CD14-positive monocyte (primary cell): Measurements from ENCODE around the gene MYH10. TPM values are rescaled to one million over a fixed set of nuclear protein-coding genes. Genes with fewer than 3 reads are reported as not detected.

Source experiments
- DNase-seq, 3 donors: peaks; one replicate each; pipeline ENCODE4 v3.0.0-alpha.2; 2011 to 2022
- H2AFZ ChIP-seq: 2 replicates; pipeline ENCODE4 v1.6.0; 2012; ENCODE audit warnings: mild to moderate bottlenecking, low read depth, low read length, inconsistent platforms; ENCODE audit not compliant: insufficient read depth, poor library complexity, severe bottlenecking
- H3K27ac ChIP-seq, 2 donors: 1 replicate in 1 of 2; 2 replicates in 1 of 2; pipeline ENCODE4 v1.5.1; 2012 to 2013; ENCODE audit warnings: low read length in 2 of 2, control low read depth in 1 of 2, inconsistent platforms in 1 of 2, low read depth in 1 of 2, mild to moderate bottlenecking in 1 of 2
- H3K27me3 ChIP-seq, 2 donors: one replicate each; pipeline versions ENCODE4 v1.6.0 to v1.6.1; 2011 to 2013; ENCODE audit warnings: low read length in 2 of 2; ENCODE audit not compliant: control insufficient read depth in 2 of 2, insufficient read depth in 2 of 2
- H3K36me3 ChIP-seq, 2 donors: replicated peaks in 1 of 2; 1 replicate in 1 of 2; 2 replicates in 1 of 2; pipeline versions ENCODE4 v1.5.1 to v1.6.1; 2012 to 2013; ENCODE audit warnings: low read length in 2 of 2, control low read depth in 1 of 2, inconsistent platforms in 1 of 2, mild to moderate bottlenecking in 1 of 2; ENCODE audit not compliant: insufficient read depth in 2 of 2, control insufficient read depth in 1 of 2
- H3K4me1 ChIP-seq, 2 donors: 1 replicate in 1 of 2; 2 replicates in 1 of 2; pipeline versions ENCODE4 v1.5.1 to v1.6.1; 2012 to 2013; ENCODE audit warnings: low read length in 2 of 2, control low read depth in 1 of 2, inconsistent platforms in 1 of 2, mild to moderate bottlenecking in 1 of 2, moderate library complexity in 1 of 2; ENCODE audit not compliant: insufficient read depth in 2 of 2, control insufficient read depth in 1 of 2
- H3K4me2 ChIP-seq: replicated peaks from 2 replicates; pipeline ENCODE3; 2012; ENCODE audit warnings: low read length, moderate library complexity, mild to moderate bottlenecking; ENCODE audit not compliant: poor library complexity, severe bottlenecking; ENCODE audit errors: extremely low read depth
- H3K4me3 ChIP-seq, 3 experiments: fragments of 200-600 bp in 1 of 3; sonication (generic) in 1 of 3; replicated peaks in 1 of 3; 1 replicate in 2 of 3; 2 replicates in 1 of 3; pipeline ENCODE4 v1.5.1; 2011 to 2013; ENCODE audit warnings: low read length in 3 of 3, mild to moderate bottlenecking in 3 of 3, control low read depth in 2 of 3, low read depth in 2 of 3, inconsistent platforms in 1 of 3, moderate library complexity in 1 of 3
- H3K79me2 ChIP-seq: 2 replicates; pipeline ENCODE4 v1.6.0; 2012; ENCODE audit warnings: mild to moderate bottlenecking, control low read depth, inconsistent platforms, low read length, moderate library complexity; ENCODE audit not compliant: insufficient read depth
- H3K9ac ChIP-seq: 2 replicates; pipeline ENCODE4 v1.6.0; 2017; ENCODE audit warnings: low read length, mild to moderate bottlenecking; ENCODE audit not compliant: insufficient read depth, poor library complexity, severe bottlenecking
- H3K9me3 ChIP-seq, 2 donors: replicated peaks in 1 of 2; 1 replicate in 1 of 2; 2 replicates in 1 of 2; pipeline versions ENCODE4 v1.5.1 to v1.6.1; 2012 to 2013; ENCODE audit warnings: low read length in 2 of 2, control low read depth in 1 of 2; ENCODE audit not compliant: control insufficient read depth in 1 of 2, insufficient read depth in 1 of 2
- H4K20me1 ChIP-seq: 2 replicates; pipeline ENCODE4 v1.6.0; 2012; ENCODE audit warnings: mild to moderate bottlenecking, low read length, control low read depth, moderate library complexity; ENCODE audit not compliant: insufficient read depth
- H3K27ac Mint-ChIP-seq, 7 donors: one replicate each; pipeline ENCODE4 v1.8.0; 2020; ENCODE audit warnings: mild to moderate bottlenecking in 7 of 7, mixed read lengths in 7 of 7, moderate library complexity in 6 of 7, inconsistent platforms in 2 of 7
- H3K27me3 Mint-ChIP-seq, 3 donors: one replicate each; pipeline ENCODE4 v1.8.0; 2021 to 2022; ENCODE audit warnings: low read depth in 3 of 3, mild to moderate bottlenecking in 3 of 3, mixed read lengths in 3 of 3, moderate library complexity in 3 of 3, inconsistent platforms in 1 of 3
- H3K36me3 Mint-ChIP-seq, 2 donors: one replicate each; pipeline ENCODE4 v1.8.0; 2020; ENCODE audit warnings: mixed read lengths in 2 of 2, inconsistent platforms in 1 of 2, mild to moderate bottlenecking in 1 of 2
- H3K4me1 Mint-ChIP-seq: one replicate; pipeline ENCODE4 v1.8.0; 2020; ENCODE audit warnings: mild to moderate bottlenecking, mixed read lengths
- H3K4me3 Mint-ChIP-seq, 2 donors: one replicate each; pipeline ENCODE4 v1.8.0; 2020; ENCODE audit warnings: mild to moderate bottlenecking in 2 of 2, mixed read lengths in 2 of 2, moderate library complexity in 1 of 2
- H3K9me3 Mint-ChIP-seq, 7 donors: one replicate each; pipeline ENCODE4 v1.8.0; 2020 to 2022; ENCODE audit warnings: mixed read lengths in 7 of 7, mild to moderate bottlenecking in 6 of 7, moderate library complexity in 6 of 7, inconsistent platforms in 2 of 7
- WGBS: methylation state at CpG from one replicate; pipeline ENCODE4 v1.1.5; 2013; ENCODE audit warnings: missing lambda C conversion rate; ENCODE audit not compliant: insufficient coverage; 5-methylcytosine and 5-hydroxymethylcytosine counted together
- intact Hi-C, 2 donors: fragments of 100-400 bp; cut with micrococcal nuclease; formaldehyde crosslinking; loops; one replicate each; pipeline versions ENCODE4 v1.15.0 to v1.15.1; 2023
- polyA plus RNA-seq, 3 donors: library from polyadenylated mRNA; depleted of rRNA in 1 of 3; unstranded in 2 of 3; stranded (reverse) in 1 of 3; fragments of 300-500 nt in 2 of 3; fragments of >200 nt in 1 of 3; fragmentation: Illumina TruSeq in 2 of 3; gene quantifications; 1 replicate in 2 of 3; 2 replicates in 1 of 3; pipeline ENCODE4 v1.2.3, GENCODE V29; 2012 to 2021
- TF ChIP-seq, protein P1 (sequence below): fragments of 200-600 bp; IDR thresholded peaks from one replicate; pipeline ENCODE4 v1.8.0; 2022; ENCODE audit warnings: antibody characterized with exemption, mild to moderate bottlenecking

The MYH10 gene
- polyA plus RNA-seq, 3 donors: 0.42 to 0.65 TPM; not detected in 1

GRCh38 chr17:8670421-8670820 is 39.9 kb upstream of the MYH10 start:
- H3K36me3 ChIP-seq: no peaks in the 10 kb centered on the region
- no peaks in the 10 kb centered on the region for H3K79me2 ChIP-seq
- H3K9me3 ChIP-seq: no peaks in the 10 kb centered on the region
- no peak overlapping the region for H3K4me3 ChIP-seq
- H4K20me1 ChIP-seq: no peaks in the 10 kb centered on the region
- no peak overlapping the region for H3K4me3 Mint-ChIP-seq
- H3K9me3 Mint-ChIP-seq: peaks cover 0 to 2% (median 0%) of the 10 kb centered on the region in 7 donors
- no peak overlapping the region for H2AFZ ChIP-seq
- no peaks in the 10 kb centered on the region for H3K4me1 ChIP-seq
- no peak overlapping the region for H3K27ac Mint-ChIP-seq
- WGBS: 60% methylated on average over 1 of the region's 4 CpGs
- H3K9ac ChIP-seq: no peak overlapping the region
- no peak overlapping the region for H3K4me2 ChIP-seq
- H3K4me1 Mint-ChIP-seq: no peaks in the 10 kb centered on the region
- H3K27me3 Mint-ChIP-seq: peaks cover 2 to 6% (median 5%) of the 10 kb centered on the region in 3 donors
- TF ChIP-seq, protein P1, sequence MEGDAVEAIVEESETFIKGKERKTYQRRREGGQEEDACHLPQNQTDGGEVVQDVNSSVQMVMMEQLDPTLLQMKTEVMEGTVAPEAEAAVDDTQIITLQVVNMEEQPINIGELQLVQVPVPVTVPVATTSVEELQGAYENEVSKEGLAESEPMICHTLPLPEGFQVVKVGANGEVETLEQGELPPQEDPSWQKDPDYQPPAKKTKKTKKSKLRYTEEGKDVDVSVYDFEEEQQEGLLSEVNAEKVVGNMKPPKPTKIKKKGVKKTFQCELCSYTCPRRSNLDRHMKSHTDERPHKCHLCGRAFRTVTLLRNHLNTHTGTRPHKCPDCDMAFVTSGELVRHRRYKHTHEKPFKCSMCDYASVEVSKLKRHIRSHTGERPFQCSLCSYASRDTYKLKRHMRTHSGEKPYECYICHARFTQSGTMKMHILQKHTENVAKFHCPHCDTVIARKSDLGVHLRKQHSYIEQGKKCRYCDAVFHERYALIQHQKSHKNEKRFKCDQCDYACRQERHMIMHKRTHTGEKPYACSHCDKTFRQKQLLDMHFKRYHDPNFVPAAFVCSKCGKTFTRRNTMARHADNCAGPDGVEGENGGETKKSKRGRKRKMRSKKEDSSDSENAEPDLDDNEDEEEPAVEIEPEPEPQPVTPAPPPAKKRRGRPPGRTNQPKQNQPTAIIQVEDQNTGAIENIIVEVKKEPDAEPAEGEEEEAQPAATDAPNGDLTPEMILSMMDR: no peak
- H3K36me3 Mint-ChIP-seq: no peaks in the 10 kb centered on the region
- H3K27me3 ChIP-seq: no peaks in the 10 kb centered on the region
- no peak overlapping the region for H3K27ac ChIP-seq
- DNase-seq: no peak
- intact Hi-C loops: no loop called here

- Histone ChIP-seq H3K27ac (no peak overlapping the region), H3K79me2 (no peaks in the 10 kb centered on the region), H3K27me3 (no peaks in the 10 kb centered on the region), H3K4me3 (no peak overlapping the region), H3K9ac (no peak overlapping the region), H3K4me1 (no peaks in the 10 kb centered on the region), H2AFZ (no peak overlapping the region), H3K4me2 (no peak overlapping the region), H3K36me3 (no peaks in the 10 kb centered on the region), H3K9me3 (no peaks in the 10 kb centered on the region), H4K20me1 (no peaks in the 10 kb centered on the region)
- Mint-ChIP-seq H3K27me3 (peaks cover 0 to 7% (median 7%) of the 10 kb centered on the region in 3 donors), H3K36me3 (no peaks in the 10 kb centered on the region), H3K4me3 (no peak overlapping the region), H3K27ac (no peak overlapping the region), H3K9me3 (peaks cover 0 to 2% (median 0%) of the 10 kb centered on the region in 7 donors), H3K4me1 (no peaks in the 10 kb centered on the region)
- intact Hi-C loops: no loop called here
- no peak for DNase-seq
- TF ChIP-seq, protein P1: no peak
- no CpG with 5 or more reads among the region's 4 CpGs for WGBS
These were observed 37.7 kb upstream of the MYH10 start for GRCh38 chr17:8668176-8668740.
